Stimulated activated CD8-positive, alpha-beta memory T cell treated with anti-CD3 and anti-CD28 coated beads, Interleukin-15, amount 100 ng/mL, for 48 hours (primary cell): Measurements from ENCODE around the gene TMEM132A.
A peak's percentile ranks its signal among the peaks of the same experiment; 100 is the strongest.
"Not testable (repeated sequence)": the region's sequence is repeated elsewhere in the genome, so short reads cannot be mapped to it uniquely, and the experiment has no call there.

ENCODE experiments used
- DNase-seq, 2 donors: peaks; one replicate each; pipeline ENCODE4 v3.0.0-alpha.2; 2020; ENCODE audit warnings: low read depth in 2 of 2

TMEM132A gene

GRCh38 chr11:60906132-60906972, 17.9 kb upstream of the TMEM132A start, which contains the start of gene PRPF19:
TSS of gene PRPF19 (minus strand) at chr11:60906585. CDS start at chr11:60906382, 203 bp downstream.
- DNase-seq = peak; percentile 97

- no peak for DNase-seq
Observed at GRCh38 chr11:60908803-60909202, 15.5 kb upstream of the TMEM132A start.

GRCh38 chr11:60909680-60910280, 14.5 kb upstream of the TMEM132A start:
- not testable (repeated sequence) for DNase-seq

- DNase-seq = no peak
Observed at GRCh38 chr11:60910281-60910687, 14.0 kb upstream of the TMEM132A start.

GRCh38 chr11:60910711-60911380, 13.4 kb upstream of the TMEM132A start:
- no peak for DNase-seq

GRCh38 chr11:60912223-60912850, 11.9 kb upstream of the TMEM132A start:
- no peak for DNase-seq

GRCh38 chr11:60912851-60913528, 11.3 kb upstream of the TMEM132A start:
- DNase-seq = no peak

- peak; percentile 80 for DNase-seq
Observed at GRCh38 chr11:60913793-60914632, 10.2 kb upstream of the TMEM132A start, which contains the start of gene TMEM109. TSS of gene TMEM109 (plus strand) at chr11:60914158. CDS start at chr11:60919694, 5,536 bp downstream.

GRCh38 chr11:60914633-60915247, 9.5 kb upstream of the TMEM132A start:
- DNase-seq = no peak

GRCh38 chr11:60915248-60915914, 8.9 kb upstream of the TMEM132A start:
- DNase-seq = peak; percentile 64 to 66

GRCh38 chr11:60916669-60917206, 7.5 kb upstream of the TMEM132A start:
- DNase-seq = no peak

GRCh38 chr11:60917267-60917666, 7.0 kb upstream of the TMEM132A start:
- DNase-seq = no peak

- no peak for DNase-seq
Observed at GRCh38 chr11:60918251-60918938, 5.9 kb upstream of the TMEM132A start.

GRCh38 chr11:60918939-60919265, 5.4 kb upstream of the TMEM132A start:
- no peak for DNase-seq

- DNase-seq = no peak
Observed at GRCh38 chr11:60919320-60919719, 4.9 kb upstream of the TMEM132A start.

- DNase-seq = no peak
Observed at GRCh38 chr11:60919956-60920355, 4.3 kb upstream of the TMEM132A start.

GRCh38 chr11:60921259-60921658, 3.0 kb upstream of the TMEM132A start:
- DNase-seq = no peak

- no peak for DNase-seq
Observed at GRCh38 chr11:60921777-60922335, 2.4 kb upstream of the TMEM132A start.
